Measurements from ENCODE around the gene SIGLEC1. TPM values are rescaled to one million over a fixed set of nuclear protein-coding genes. Genes with fewer than 3 reads are reported as not detected.

SIGLEC1 gene
- total RNA-seq, 1 donor from 2014 or later: 114 TPM

GRCh38 chr20:3692706-3693294 lies 19.6 kb downstream of the SIGLEC1 start:
- Histone ChIP-seq H3K4me3 (no peak overlapping the region), H3K9me3 (no peaks in the 10 kb centered on the region), H3K27ac (no peak overlapping the region), H3K27me3 (ENCODE audit: low read depth) (no peaks in the 10 kb centered on the region), H3K36me3 (no peaks in the 10 kb centered on the region), H3K4me1 (no peaks in the 10 kb centered on the region)
- DNase-seq: no peak
- TF ChIP-seq, protein P1, sequence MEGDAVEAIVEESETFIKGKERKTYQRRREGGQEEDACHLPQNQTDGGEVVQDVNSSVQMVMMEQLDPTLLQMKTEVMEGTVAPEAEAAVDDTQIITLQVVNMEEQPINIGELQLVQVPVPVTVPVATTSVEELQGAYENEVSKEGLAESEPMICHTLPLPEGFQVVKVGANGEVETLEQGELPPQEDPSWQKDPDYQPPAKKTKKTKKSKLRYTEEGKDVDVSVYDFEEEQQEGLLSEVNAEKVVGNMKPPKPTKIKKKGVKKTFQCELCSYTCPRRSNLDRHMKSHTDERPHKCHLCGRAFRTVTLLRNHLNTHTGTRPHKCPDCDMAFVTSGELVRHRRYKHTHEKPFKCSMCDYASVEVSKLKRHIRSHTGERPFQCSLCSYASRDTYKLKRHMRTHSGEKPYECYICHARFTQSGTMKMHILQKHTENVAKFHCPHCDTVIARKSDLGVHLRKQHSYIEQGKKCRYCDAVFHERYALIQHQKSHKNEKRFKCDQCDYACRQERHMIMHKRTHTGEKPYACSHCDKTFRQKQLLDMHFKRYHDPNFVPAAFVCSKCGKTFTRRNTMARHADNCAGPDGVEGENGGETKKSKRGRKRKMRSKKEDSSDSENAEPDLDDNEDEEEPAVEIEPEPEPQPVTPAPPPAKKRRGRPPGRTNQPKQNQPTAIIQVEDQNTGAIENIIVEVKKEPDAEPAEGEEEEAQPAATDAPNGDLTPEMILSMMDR (IDR thresholded peaks at IDR 0.05): no peak
- no peak for ATAC-seq
- intact Hi-C loops (cut with DNase I): no loop called here

- DNase-seq: no peak
- no peak for ATAC-seq
- Histone ChIP-seq H3K4me3 (no peak overlapping the region), H3K9me3 (no peaks in the 10 kb centered on the region), H3K27me3 (ENCODE audit: low read depth) (no peaks in the 10 kb centered on the region), H3K4me1 (no peaks in the 10 kb centered on the region), H3K27ac (no peak overlapping the region), H3K36me3 (no peaks in the 10 kb centered on the region)
- TF ChIP-seq, protein P1 (IDR thresholded peaks at IDR 0.05): no peak
- intact Hi-C loops (cut with DNase I): no loop called here
These were observed 20.5 kb downstream of the SIGLEC1 start for GRCh38 chr20:3691897-3692296.

- DNase-seq (no peak), ATAC-seq (no peak)
- TF ChIP-seq, protein P1 (IDR thresholded peaks at IDR 0.05): no peak
- Histone ChIP-seq H3K4me3 (no peak overlapping the region), H3K9me3 (no peaks in the 10 kb centered on the region), H3K36me3 (no peaks in the 10 kb centered on the region), H3K27me3 (ENCODE audit: low read depth) (no peaks in the 10 kb centered on the region), H3K27ac (no peak overlapping the region), H3K4me1 (no peaks in the 10 kb centered on the region)
- intact Hi-C loops (cut with DNase I): no loop called here
These were observed 21.1 kb downstream of the SIGLEC1 start for GRCh38 chr20:3691306-3691705.

DNA sequence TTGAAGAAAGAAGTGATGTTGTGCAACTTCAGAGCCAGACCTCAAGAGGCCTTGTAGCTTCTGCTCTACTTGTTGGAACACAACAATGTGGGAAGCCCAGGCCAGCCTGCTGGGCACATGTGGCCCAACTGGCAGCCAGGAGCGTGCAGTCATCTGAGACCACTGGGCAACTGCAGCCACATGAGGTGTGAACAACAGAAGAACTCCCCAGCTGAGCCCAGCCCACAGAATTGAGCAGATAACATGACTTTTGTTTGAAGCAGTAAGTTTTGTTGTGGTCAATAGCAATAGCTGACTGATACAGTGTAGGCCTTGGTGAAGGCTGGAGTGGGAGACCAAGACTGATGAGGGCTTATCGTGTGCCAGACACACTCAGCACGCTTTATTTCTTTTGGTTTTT lies 22.0 kb downstream of the SIGLEC1 start:
- intact Hi-C loops (cut with DNase I): no loop called here
- no peak overlapping the region for H3K27ac ChIP-seq
- no peaks in the 10 kb centered on the region for H3K36me3 ChIP-seq
- TF ChIP-seq, protein P1 (IDR thresholded peaks at IDR 0.05): no peak
- no peak for DNase-seq
- no peak for ATAC-seq
- H3K4me3 ChIP-seq: no peak overlapping the region
- H3K9me3 ChIP-seq: no peaks in the 10 kb centered on the region
- no peaks in the 10 kb centered on the region for H3K4me1 ChIP-seq
- H3K27me3 ChIP-seq (ENCODE audit: low read depth): peaks cover 3% of the 10 kb centered on the region

GRCh38 chr20:3689978-3690377 lies 22.4 kb downstream of the SIGLEC1 start:
- Histone ChIP-seq H3K9me3 (no peaks in the 10 kb centered on the region), H3K4me3 (no peak overlapping the region), H3K27me3 (ENCODE audit: low read depth) (peaks cover 5% of the 10 kb centered on the region), H3K27ac (no peak overlapping the region), H3K36me3 (no peaks in the 10 kb centered on the region), H3K4me1 (no peaks in the 10 kb centered on the region)
- DNase-seq: no peak
- ATAC-seq: no peak
- intact Hi-C loops (cut with DNase I): no loop called here
- TF ChIP-seq, protein P1 (IDR thresholded peaks at IDR 0.05): no peak

Measured in lower lobe of right lung (tissue), 2 donors.